ENCODE results near the gene SLC8A1.

Gene SLC8A1

DNA sequence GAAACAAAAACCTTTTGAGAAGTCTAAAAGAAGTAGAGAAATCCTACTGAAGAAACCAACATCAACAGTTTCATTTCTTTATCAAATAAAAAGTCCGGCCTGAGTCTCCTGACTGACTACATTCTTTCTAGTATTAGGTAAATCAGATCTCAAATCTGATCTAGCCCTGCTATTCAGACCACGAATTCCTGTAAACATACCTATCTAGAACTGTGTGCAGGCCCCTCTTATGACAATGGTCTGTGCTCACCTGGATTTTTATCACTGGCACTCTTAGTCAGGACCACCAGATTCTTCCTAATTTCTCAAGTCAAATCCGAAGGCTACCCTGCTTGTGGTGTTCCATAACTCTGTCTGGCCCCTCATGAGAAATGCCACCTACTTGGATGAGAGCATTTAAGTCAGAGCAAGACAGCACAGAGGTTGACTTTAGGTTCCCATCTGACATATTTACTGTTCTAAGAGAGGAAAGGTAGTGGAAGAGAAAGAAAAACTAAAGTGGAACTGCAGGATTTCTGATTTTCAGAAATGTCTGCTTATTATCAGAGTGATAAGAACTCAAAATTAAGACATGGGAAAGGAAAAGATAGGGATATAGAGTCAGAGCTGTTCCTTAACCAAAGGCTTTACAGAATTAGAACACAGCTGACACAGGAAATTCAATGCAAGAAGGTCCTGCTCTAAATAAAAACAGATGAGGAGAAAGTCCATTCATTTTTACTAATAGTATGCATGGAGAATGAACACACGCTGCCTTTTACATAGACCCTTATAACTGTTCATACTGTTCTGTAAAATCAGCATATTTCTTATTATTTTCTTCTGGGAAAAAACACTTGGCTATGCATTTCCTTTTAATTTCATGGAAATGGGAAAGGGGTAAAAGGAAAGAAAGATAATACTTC is 56.5 kb downstream of the SLC8A1 start:
- in situ Hi-C loops (cut with HindIII; ENCODE audit: low sequenced_read_pairs), result no loop called here

DNA sequence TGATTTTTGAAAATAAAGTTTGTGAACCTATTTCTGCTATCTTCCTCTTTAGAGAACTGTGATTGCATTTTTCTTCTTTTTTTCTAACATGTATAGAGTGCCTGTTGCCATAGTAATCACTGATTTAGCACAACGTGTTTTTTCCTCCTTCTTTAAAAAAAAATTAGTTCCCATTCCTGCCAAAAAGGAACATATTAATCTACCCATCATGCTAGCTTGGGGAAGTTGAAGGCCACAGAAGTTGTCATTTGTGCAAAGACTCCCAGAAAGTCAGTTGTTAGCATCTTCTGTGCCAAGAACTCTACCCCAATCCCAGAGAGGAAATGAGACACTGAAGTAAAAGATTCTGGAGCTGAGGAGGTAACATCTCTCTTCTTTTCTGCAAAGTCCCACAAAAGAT is 57.3 kb downstream of the SLC8A1 start:
- in situ Hi-C loops (cut with HindIII; ENCODE audit: low sequenced_read_pairs), result no loop called here

DNA sequence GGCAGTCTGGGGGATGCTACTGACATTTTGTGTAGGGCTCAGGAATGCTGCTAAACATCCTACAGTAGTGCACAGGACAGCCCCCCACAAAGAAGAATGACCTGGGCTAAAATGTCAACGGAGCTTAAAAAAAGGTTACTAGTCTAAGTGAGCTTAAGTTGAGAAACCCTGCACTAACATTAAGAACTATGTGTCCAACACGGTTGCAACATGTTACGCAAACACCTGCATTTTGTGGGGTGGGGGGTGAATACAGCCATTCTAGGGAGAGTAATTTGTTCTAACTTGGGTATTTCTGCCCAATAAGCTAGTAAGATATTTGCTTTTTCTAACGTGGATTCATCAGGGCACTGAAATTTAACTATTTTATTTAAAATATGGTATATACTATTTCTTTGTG is 57.9 kb downstream of the SLC8A1 start:
- in situ Hi-C loops (cut with HindIII; ENCODE audit: low sequenced_read_pairs), result no loop called here

DNA sequence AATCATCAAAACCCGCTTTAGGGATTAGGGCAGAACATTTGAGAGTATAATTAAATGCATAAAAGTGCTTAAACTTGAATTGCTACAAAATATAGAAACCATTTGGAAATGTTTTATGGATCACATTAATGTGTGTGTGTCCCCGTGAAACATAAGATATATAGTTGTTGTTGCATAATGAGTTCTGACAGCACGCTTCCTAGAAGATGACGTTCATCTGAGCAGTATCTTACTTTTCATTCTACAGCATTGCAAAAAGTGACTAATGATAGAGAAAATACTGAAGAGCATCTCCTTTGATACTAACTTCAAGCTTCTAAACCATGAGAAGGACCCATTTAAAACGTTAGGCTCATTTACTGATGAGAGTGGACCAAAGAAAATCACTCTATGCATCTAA is 63.7 kb downstream of the SLC8A1 start:
- in situ Hi-C loops (cut with HindIII; ENCODE audit: low sequenced_read_pairs), result no loop called here

DNA sequence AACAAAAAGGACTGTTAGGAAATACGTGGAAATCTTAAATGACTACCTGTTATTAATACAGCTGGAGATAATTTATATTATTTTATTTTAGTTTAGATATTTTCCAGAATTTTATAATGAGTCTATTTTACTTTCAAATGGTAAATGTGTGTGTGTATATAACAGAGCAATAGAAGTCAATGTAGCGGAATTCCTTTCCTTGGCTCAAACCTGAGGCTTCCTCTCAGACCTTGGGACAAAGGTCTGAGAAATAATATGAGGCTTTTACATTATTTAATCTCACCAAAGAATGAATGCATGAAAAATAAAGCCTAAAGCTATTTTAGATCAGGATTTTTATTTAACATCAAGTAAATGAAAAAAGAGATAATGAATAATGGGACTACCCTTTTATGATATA is 65.7 kb downstream of the SLC8A1 start:
- in situ Hi-C loops (cut with HindIII; ENCODE audit: low sequenced_read_pairs), result no loop called here

DNA sequence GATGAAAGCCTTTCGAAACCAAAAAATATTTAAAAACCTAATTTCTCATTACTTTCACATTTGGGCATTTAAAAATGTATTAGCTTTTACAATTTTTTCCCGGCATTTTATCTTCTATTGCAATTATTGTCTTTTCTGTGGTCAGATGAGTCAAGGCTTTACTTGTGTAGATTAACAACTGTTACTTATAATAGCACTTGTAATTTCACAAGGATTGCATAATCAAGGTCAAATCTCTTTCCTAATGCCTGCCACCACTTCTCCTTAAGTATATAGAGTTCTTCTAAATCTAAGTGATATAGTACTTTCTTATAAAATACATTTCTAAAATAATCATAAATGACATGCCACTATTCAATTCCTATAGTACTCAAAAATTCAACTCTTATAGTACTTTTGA is 67.2 kb downstream of the SLC8A1 start:
- in situ Hi-C loops (cut with HindIII; ENCODE audit: low sequenced_read_pairs), result no loop called here

DNA sequence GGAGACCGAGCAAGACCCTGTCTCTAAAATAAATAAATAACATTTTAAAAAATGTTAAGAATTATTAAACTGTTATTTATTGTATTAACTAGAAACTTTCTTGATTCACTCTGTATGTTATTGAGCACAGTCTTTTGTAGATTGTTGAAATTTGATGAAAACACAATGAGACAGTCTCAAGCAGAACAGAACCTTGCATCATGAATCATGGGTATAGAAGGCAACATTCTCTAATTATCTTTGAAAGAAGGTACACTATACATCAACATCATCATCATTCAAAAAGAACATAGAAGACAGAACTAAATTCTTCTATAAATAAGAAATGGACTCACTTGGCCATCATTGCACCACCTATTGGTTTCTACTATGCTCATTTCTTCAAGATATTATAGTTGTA is 67.7 kb downstream of the SLC8A1 start:
- in situ Hi-C loops (cut with HindIII; ENCODE audit: low sequenced_read_pairs), result no loop called here

DNA sequence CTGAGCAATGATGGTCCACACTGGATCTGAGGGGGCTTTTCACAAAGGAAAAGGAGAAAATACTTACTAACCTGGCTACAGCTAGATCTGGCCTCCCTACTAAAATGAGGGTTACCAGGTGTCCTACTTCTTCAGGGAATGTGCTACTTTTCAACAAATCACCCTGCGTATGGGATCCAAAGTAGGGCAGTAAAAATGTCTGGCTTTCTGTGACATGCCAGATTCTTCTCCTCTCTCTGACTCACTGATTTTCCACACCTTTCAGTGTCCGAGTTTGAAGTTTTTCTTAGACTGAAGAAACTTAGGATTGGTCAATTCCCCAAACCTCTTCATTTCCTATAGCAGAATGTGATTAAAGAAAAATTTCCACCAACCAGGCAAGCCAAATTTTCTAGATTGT is 71.2 kb downstream of the SLC8A1 start:
- in situ Hi-C loops (cut with HindIII; ENCODE audit: low sequenced_read_pairs), result no loop called here

DNA sequence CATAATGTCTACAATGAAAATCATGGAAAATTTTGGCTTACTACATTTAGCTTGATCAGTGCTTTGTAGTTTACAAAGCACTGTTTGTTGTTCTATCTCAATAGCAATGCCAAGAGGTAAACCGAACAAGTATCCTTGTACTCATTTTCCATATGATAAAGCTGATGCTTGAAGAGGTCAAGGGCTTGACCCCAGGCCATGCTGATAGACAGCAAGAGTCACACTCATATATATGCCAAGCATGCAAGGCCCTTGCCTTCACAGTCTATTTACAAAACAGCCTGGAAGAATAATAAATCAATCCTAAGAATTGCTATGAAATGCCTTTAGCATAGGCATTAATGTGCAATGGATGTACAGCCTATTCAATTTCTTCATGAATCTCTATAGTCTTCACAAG is 71.8 kb downstream of the SLC8A1 start:
- in situ Hi-C loops (cut with HindIII; ENCODE audit: low sequenced_read_pairs), result no loop called here

DNA sequence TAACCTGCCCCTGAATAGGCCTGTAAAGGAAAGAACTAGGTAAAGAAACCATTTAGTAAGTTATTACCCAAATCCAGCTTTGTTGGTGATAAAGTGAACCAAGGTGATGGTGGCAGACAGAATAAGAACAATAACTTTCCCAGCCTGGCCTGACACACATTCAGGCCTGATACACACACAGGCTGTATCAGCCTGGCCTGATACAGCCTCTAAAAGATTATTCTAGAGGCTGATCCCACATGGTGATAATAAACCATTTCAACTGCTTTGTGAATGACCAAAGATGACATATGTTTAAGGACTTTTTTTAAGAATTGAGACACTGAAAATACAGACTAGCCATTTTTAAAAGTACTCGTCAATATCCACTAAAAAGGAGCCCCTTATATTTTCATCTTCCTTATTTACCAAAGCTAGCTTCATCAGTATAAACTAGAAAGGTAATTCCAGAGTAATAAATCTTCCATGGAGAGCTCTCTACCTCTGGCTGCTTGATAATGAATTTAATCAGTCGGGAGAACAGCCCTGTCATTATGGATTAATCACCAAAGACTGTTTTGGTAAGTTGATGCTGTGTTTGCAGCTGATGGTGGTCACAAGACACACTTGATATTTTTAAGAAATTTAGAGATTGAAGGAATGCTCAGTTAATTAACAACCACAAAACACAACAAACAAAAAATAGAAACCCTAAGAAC is 77.2 kb downstream of the SLC8A1 start:
- in situ Hi-C loops (cut with HindIII; ENCODE audit: low sequenced_read_pairs), result no loop called here

DNA sequence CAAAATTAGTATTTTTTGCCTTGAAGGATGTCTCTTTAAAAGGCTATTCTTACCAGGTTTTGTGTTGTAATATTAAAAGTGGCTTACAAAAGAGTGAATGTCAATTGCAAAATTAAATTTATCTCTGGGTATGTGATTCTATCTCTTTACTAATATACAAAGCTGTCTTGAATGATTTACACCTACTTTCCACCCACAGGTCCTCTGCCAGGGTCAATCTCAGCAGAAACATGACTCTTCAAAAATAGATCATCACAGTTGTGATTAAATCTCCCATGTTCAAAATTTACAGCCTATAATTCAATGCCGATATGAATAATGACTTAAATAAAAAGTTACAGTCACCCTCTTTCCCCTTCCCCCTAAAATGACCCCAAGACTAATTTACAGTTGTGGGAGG is 78.8 kb downstream of the SLC8A1 start:
- in situ Hi-C loops (cut with HindIII; ENCODE audit: low sequenced_read_pairs), result no loop called here

DNA sequence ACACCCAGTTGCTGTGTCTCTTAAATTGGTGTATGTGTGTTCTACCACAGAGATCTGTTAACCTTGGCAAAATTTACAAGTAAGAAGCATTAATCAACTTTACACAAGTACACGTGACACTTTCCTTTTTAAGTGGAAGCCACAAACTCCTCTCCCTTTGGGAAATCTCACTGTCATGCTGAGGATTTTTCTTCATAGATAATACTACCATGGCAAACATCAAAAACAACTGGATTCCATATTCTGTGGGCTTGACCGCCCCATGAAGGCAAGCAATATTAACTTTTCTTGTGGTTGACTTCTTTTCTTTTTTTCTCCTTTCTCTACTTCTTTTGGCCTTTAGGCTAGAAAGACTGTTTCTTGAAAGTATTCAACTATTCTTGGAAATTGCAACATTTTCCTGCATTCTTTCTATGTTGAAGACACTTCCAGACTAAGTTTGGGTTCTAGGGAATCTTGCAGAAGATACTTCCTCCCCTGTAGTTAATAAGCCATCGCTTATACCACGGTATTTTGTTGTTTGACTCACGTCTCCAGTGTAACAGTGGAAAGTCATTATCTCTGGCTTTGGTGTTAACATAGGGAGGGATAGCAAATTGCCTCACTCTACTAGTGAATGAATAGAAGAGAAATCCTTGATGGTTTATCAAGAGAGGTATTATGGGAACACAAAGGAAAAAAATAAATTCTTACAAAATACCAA is 79.5 kb downstream of the SLC8A1 start:
- in situ Hi-C loops (cut with HindIII; ENCODE audit: low sequenced_read_pairs), result no loop called here

DNA sequence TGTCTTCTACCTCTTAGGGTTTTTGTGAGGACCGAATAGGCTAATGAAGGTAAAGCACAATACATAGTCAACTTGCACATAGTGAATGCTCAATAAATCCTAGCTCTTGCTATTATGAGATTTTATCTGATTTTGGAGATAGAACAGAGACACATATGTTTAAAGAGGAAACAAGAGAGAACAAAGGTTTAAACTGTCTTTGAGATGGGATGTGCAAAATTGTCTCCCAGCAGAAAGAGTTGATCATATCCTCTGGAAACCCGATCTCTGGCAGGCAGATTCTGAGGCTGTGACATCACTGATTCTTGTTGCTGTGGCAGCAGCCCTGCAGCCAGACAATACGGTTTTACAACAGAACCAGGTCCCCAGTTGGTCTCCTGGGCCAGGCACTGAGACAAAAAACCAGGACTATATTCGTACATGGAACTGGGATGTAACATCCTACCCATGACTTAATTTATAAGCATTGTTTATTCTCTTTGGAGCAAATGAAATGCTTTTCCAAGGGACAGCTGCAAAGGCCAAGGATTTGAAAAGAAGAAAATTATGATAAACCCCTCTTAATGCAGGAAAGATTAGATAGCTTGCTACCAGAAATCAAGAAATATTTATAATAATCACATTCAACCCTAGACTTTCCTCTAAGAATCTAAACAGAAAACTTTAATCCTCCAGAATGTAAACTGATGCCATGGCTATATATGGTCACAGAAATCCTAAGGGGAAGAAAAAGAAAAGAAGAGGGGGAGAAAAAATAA is 80.2 kb downstream of the SLC8A1 start:
- in situ Hi-C loops (cut with HindIII; ENCODE audit: low sequenced_read_pairs), result no loop called here

DNA sequence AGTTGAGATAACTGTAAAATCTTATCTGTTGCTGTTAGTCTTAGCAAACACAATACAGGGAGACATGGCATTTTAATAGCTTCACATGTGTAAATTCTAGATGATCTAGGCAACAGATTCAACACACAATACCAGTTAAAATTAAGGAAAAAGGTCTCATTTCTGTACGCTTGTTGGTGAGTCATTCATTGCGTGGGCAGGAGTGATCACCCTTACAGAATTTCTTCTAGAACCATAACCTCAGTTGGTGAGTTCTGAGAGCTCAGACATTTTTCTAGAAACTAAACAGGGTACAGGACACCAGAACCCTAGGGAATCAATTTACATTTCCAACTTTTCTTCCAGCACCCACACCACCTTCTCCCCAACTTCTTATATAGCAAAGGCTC is 81.9 kb downstream of the SLC8A1 start:
- in situ Hi-C loops (cut with HindIII; ENCODE audit: low sequenced_read_pairs), result no loop called here

DNA sequence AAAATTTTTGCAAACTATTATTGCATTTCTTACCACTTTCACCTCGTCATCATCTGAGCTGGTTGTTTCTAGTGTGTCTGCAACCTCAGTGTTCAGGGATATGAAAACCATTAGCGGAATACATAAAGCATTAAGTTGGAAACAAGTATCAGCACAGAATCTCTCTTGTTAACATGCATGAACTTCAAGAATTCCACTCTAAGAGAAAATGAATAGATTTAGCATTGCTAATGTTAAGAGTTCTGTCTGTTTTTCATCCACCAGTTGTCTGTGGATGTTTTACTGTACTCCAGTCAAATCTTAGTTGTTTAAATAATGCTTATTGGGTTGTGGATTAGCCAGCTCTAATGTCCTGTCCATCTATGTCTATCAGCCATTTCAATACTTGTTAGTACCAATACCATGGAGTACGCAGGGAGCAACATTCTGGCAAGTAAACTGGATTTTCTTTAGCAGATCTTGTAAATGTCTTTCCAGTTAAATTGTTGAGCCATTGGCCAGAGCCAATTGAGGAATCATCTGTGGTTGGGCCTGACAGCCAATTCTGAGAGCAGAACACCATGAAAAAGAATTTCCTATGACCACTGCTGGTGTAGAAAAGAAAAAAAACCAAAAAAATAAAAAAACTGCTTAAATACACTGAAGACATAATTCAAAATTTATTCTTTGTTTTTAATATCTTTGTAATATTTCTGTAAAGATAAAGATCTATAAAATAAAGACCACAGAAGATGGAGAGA is 82.5 kb downstream of the SLC8A1 start:
- in situ Hi-C loops (cut with HindIII; ENCODE audit: low sequenced_read_pairs), result no loop called here

DNA sequence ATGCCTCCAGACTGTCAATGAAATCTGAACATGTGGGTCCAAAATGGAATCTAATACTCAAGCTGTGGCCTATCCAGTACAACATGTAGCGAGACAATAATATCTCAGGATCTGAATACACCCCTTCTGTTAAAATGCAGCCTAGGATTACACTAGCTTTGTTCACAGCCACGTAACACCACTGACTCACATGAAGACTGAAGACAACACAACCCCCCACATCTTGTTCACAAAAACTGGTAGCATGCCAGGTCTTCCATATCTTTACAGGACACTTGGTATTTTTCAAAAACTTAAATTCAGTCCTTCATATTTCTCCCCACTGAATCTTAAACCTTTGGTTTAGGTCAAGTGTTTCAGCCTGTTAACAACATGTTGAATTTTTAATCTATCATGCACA is 84.2 kb downstream of the SLC8A1 start:
- in situ Hi-C loops (cut with HindIII; ENCODE audit: low sequenced_read_pairs), result no loop called here

DNA sequence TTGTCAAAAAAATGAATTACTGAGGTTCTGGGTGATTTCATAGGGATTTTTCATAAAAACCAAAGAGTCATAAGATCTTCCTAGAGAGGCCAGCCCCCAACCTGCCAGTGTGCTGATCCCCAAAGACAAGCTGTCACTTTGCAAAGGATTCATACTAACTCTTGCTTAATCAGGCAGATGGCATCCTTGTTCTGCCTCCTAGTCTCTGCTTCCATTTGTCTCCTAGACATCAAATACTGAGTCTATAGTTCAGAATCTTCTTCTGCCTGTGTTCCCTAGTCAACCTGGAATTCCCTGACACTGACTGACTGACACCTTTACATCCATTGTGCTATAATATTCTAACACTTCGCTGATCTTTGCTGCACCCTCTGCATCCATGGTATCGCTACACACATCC is 84.9 kb downstream of the SLC8A1 start:
- in situ Hi-C loops (cut with HindIII; ENCODE audit: low sequenced_read_pairs), result no loop called here

DNA sequence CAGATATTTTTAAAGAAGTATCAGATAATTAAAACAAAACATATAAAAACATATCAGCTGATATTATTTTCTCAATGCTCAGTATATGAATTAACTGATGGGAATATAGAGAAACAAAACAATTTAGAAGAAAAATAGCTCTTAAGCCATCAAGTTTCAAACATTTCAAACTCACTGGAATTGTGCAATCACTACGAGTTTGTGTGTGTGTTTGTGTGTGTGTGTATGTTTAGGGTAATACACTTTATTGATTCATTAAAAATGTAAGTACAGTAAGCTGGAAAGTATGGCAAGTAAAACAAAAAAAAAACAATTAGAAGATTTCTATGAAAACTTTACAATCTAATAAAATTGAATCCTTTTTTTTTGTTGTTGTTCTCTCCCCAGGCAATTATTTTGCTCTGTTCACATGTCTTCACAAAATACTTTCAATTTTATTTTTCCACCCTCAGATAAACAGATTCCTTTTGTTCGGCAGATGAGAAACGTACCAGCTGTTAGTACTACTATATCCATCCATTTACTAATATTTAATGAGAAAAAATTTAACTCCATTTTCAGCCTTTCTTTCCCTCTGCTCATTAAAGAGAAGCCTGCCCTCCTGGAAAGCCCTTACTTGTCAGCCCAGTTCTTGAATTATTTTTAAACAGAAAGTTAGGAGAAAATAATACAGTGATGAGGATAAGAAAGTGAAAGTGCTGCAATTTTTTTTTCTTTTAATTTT is 87.6 kb downstream of the SLC8A1 start:
- in situ Hi-C loops (cut with HindIII; ENCODE audit: low sequenced_read_pairs), result no loop called here

DNA sequence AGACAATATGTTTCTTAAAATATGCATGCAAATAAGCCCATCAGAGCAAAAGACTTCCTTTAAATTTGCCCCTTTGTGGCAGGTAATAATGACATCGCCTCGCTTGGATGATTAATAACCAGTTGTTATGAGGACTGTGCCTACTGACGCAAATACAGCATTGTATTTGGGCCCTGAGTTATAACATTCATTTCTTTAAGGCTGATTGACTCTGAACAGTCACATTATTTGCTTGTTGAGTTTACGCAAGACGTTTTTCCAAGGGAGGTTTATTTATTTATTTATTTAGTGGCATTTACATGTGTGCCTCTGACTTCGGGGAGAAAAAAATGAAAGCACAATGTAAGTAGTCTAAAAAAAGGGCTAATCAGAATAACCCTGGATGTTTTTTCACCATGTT is 88.3 kb downstream of the SLC8A1 start:
- in situ Hi-C loops (cut with HindIII; ENCODE audit: low sequenced_read_pairs), result no loop called here

DNA sequence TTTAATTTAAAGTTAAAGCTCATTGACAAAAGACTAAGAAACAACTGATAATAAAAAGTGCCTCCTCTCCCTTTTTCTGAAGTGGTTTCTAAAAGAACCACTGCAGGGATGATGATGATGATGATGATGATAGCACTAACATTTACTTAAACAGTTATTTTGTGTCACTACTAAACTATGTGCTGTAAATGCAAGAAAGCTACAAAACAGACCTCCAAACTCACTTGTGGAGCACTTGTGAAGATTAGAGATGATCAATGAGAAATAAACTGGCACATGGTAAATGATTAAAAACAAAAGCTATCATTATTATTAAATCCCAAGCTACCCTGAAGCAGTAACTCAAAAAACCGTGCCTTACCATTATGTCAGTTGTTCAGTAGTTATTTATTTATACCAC is 88.7 kb downstream of the SLC8A1 start:
- in situ Hi-C loops (cut with HindIII; ENCODE audit: low sequenced_read_pairs), result no loop called here

Measured in DLD1 (cell line).